Measurements from ENCODE around the gene VAT1L. TPM values are rescaled to one million over a fixed set of nuclear protein-coding genes. Genes with fewer than 3 reads are reported as not detected.
A peak's percentile ranks its signal among the peaks of the same experiment; 100 is the strongest.

Gene VAT1L
- polyA plus RNA-seq, 1 of the 3 experiments (the other 2 are of a cell fraction) = 52.5 TPM

DNA sequence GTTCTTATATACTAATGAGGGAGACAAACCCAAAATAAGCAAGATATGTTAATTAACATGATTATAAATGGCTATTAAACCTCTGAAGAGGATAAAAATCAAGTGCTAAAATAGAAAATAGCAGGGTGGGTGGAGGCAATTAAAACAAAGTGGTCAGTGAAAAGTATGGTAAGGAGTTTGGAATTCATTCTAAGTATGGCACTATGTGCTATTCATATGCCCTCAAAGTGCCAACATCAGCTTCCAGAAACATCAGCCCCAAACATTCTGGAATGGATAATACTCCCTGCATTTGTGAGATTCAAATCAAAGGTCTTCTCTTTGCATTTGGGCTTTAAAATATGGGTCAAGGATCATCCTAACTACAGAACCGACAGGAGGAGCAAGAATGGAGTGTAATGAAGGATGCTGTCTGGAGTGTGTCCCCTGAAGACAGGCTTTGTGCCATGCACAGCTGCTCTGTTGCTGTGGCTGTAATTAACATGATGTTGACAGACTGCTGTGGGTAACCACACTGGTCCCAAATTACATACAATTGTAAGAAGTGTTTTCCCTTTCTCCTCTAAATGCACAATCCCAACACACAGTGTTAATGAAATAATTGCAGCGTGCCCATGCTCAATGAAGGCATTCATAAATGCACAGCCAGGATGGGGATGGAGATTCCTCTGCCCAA lies 93.1 kb downstream of the VAT1L start (continued):
- TF ChIP-seq, protein P1, sequence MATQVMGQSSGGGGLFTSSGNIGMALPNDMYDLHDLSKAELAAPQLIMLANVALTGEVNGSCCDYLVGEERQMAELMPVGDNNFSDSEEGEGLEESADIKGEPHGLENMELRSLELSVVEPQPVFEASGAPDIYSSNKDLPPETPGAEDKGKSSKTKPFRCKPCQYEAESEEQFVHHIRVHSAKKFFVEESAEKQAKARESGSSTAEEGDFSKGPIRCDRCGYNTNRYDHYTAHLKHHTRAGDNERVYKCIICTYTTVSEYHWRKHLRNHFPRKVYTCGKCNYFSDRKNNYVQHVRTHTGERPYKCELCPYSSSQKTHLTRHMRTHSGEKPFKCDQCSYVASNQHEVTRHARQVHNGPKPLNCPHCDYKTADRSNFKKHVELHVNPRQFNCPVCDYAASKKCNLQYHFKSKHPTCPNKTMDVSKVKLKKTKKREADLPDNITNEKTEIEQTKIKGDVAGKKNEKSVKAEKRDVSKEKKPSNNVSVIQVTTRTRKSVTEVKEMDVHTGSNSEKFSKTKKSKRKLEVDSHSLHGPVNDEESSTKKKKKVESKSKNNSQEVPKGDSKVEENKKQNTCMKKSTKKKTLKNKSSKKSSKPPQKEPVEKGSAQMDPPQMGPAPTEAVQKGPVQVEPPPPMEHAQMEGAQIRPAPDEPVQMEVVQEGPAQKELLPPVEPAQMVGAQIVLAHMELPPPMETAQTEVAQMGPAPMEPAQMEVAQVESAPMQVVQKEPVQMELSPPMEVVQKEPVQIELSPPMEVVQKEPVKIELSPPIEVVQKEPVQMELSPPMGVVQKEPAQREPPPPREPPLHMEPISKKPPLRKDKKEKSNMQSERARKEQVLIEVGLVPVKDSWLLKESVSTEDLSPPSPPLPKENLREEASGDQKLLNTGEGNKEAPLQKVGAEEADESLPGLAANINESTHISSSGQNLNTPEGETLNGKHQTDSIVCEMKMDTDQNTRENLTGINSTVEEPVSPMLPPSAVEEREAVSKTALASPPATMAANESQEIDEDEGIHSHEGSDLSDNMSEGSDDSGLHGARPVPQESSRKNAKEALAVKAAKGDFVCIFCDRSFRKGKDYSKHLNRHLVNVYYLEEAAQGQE (IDR thresholded peaks at IDR 0.05; ENCODE audit: low read depth, low read length) = no peak
- no peak for TF ChIP-seq RFX5 (IDR thresholded peaks at IDR 0.05; ENCODE audit: low read length)
- no peak for TF ChIP-seq YY1 (IDR thresholded peaks at IDR 0.05; ENCODE audit: low read depth)
- TF ChIP-seq MXI1 (IDR thresholded peaks at IDR 0.05; ENCODE audit: low read depth, low read length) = no peak
- TF ChIP-seq, protein P2, sequence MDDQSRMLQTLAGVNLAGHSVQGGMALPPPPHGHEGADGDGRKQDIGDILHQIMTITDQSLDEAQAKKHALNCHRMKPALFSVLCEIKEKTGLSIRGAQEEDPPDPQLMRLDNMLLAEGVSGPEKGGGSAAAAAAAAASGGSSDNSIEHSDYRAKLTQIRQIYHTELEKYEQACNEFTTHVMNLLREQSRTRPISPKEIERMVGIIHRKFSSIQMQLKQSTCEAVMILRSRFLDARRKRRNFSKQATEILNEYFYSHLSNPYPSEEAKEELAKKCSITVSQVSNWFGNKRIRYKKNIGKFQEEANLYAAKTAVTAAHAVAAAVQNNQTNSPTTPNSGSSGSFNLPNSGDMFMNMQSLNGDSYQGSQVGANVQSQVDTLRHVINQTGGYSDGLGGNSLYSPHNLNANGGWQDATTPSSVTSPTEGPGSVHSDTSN (IDR thresholded peaks at IDR 0.05) = no peak
- TF ChIP-seq TCF12 (IDR thresholded peaks at IDR 0.05) = no peak
- TF ChIP-seq, protein P3, sequence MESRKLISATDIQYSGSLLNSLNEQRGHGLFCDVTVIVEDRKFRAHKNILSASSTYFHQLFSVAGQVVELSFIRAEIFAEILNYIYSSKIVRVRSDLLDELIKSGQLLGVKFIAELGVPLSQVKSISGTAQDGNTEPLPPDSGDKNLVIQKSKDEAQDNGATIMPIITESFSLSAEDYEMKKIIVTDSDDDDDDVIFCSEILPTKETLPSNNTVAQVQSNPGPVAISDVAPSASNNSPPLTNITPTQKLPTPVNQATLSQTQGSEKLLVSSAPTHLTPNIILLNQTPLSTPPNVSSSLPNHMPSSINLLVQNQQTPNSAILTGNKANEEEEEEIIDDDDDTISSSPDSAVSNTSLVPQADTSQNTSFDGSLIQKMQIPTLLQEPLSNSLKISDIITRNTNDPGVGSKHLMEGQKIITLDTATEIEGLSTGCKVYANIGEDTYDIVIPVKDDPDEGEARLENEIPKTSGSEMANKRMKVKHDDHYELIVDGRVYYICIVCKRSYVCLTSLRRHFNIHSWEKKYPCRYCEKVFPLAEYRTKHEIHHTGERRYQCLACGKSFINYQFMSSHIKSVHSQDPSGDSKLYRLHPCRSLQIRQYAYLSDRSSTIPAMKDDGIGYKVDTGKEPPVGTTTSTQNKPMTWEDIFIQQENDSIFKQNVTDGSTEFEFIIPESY (IDR thresholded peaks at IDR 0.05; ENCODE audit: borderline replicate concordance, low read depth) = no peak

DNA sequence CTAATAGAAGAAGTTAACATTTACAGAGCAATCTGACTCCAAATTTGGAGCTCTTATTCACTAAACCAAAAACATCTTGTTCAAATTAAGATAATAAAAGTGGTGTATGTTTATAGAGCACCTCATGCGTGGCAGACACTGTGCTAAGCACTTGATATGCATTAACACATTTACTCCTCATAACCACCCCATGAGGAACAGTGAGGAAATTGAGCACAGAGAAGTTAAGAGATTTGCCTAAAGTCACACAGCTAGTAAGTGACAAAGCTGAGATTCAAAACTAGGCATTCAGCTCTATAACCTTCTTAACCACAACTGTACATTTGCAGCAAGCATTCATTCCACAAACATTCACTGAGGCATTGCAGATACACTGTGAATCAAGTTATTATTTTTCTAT lies 94.0 kb downstream of the VAT1L start:
- Histone ChIP-seq H2AFZ (ENCODE audit: low read depth) (no peak overlapping the region), H3K27ac (ENCODE audit: low read depth in 2 of 2, low read length in 1 of 2) (no peak overlapping the region), H3K79me2 (ENCODE audit: insufficient read depth) (no peaks in the 10 kb centered on the region), H3F3A (replicated peaks; ENCODE audit: insufficient read depth) (peaks cover 3% of the 10 kb centered on the region), H3K4me3 (ENCODE audit: low read depth in 2 of 2, low read length in 1 of 2) (no peak overlapping the region), H3K9me3 (no peaks in the 10 kb centered on the region), H4K20me1 (ENCODE audit: insufficient read depth) (no peaks in the 10 kb centered on the region), H3K9ac (no peak overlapping the region), H3K36me3 (replicated peaks in 1 of 2; ENCODE audit: control insufficient read depth in 1 of 2, insufficient read depth in 2 of 2, low read length in 1 of 2) (no peaks in the 10 kb centered on the region), H3K4me1 (ENCODE audit: control insufficient read depth in 1 of 2, insufficient read depth in 2 of 2, low read depth in 1 of 2, low read length in 1 of 2) (peaks cover 5 to 9% of the 10 kb centered on the region in 2 experiments; a peak in 3 of 4 replicates), H3K4me2 (no peak overlapping the region), H3K27me3 (ENCODE audit: insufficient read depth) (no peaks in the 10 kb centered on the region), H3K9me2 (no peaks in the 10 kb centered on the region)
- TF ChIP-seq, protein P1 (IDR thresholded peaks at IDR 0.05; ENCODE audit: low read depth, low read length) = no peak
- TF ChIP-seq RCOR1 (IDR thresholded peaks at IDR 0.05; ENCODE audit: low read length) (0 out of 2 replicates have a peak, but pooled peaks have one; percentile 36), RFX5 (IDR thresholded peaks at IDR 0.05; ENCODE audit: low read length) (no peak), RAD21 (IDR thresholded peaks at IDR 0.05; ENCODE audit: low read length) (no peak), POLR2AphosphoS5 (IDR thresholded peaks at IDR 0.05; ENCODE audit: low read depth, low read length) (no peak)
- peak; percentile 27 for DNase-seq
- POLR2A ChIA-PET = no interaction called here
- 56% methylated on average over 1 of the region's 1 CpG for WGBS (ENCODE audit: low lambda C conversion rate)
- CTCF ChIA-PET = interaction anchor here (1.3 kb wide), 1 partner anchor 23 kb away, joined by 3 read pairs; no protein-coding TSS in a partner anchor
